H1 (cell line): ENCODE data around the gene SPEF1. TPM values are rescaled to one million over a fixed set of nuclear protein-coding genes. Genes with fewer than 3 reads are reported as not detected.

Experiments
- CBX8 ChIP-seq: fragments of 300-800, 300-1000 bp; sonication (generic); IDR thresholded peaks from 2 replicates; pipeline ENCODE4 v1.7.1; 2016; ENCODE audit warnings: low read depth, low read length, borderline replicate concordance
- CTCF ChIP-seq, 3 experiments: IDR thresholded peaks; 1 replicate in 2 of 3; 2 replicates in 1 of 3; pipeline versions ENCODE4 v1.5.1 to v1.6.1; 2011; ENCODE audit warnings: low read length in 3 of 3, mild to moderate bottlenecking in 3 of 3, inconsistent platforms in 2 of 3, low read depth in 1 of 3, moderate library complexity in 1 of 3; ENCODE audit not compliant: insufficient read depth in 1 of 3; ENCODE audit errors: control extremely low read depth in 1 of 3
- KDM4A ChIP-seq: IDR thresholded peaks from one replicate; pipeline ENCODE4 v1.7.1; 2012; ENCODE audit warnings: low read depth, mild to moderate bottlenecking, moderate library complexity, low read length, inconsistent platforms; ENCODE audit not compliant: severe bottlenecking
- TAF1 ChIP-seq: IDR thresholded peaks from 2 replicates; pipeline ENCODE4 v1.6.1; 2011; ENCODE audit warnings: mild to moderate bottlenecking, low read depth, low read length
- TCF12 ChIP-seq: IDR thresholded peaks from 2 replicates; pipeline ENCODE4 v1.6.1; 2011; ENCODE audit warnings: low read depth, mild to moderate bottlenecking, low read length
- polyA plus RNA-seq, 7 experiments: library from polyadenylated mRNA; depleted of rRNA in 3 of 7; stranded (reverse) in 5 of 7; unstranded in 2 of 7; fragments of >200 nt in 5 of 7; fragments of 200-250 nt in 2 of 7; gene quantifications; 1 replicate in 5 of 7; 2 replicates in 1 of 7; 4 replicates in 1 of 7; pipeline versions ENCODE4 v1.2.1 to v1.2.3, GENCODE V29; 2011 to 2013; ENCODE audit warnings: missing spikeins in 2 of 7, mixed read lengths in 2 of 7
- total RNA-seq: library from RNA; stranded (reverse); fragmentation: NEBNext Ultra II Directional; extraction: Animal tissue kit (Norgen Biotek cat#: 25700); gene quantifications from 2 replicates; pipeline ENCODE4 v1.2.1, GENCODE V29; 2021

Gene SPEF1
- total and polyA plus RNA-seq, 2 of the 8 experiments (the other 6 are each of a cell fraction or from before 2014, with no cell fraction given) = 0.51 to 0.71 TPM

- TF ChIP-seq TAF1 (no peak), KDM4A (no peak), TCF12 (no peak), CBX8 (no peak), CTCF (IDR thresholded peaks at IDR 0.05; ENCODE audit: control extremely low read depth in 1 of 3, insufficient read depth in 1 of 3, low read depth in 1 of 3, low read length in 3 of 3) (no peak)
These were observed 40.7 kb upstream of the SPEF1 start (continued) for GRCh38 chr20:3821996-3822395.
